Measurements from ENCODE around the gene RBPMS2. TPM values are rescaled to one million over a fixed set of nuclear protein-coding genes. Genes with fewer than 3 reads are reported as not detected.
A peak's percentile ranks its signal among the peaks of the same experiment; 100 is the strongest.

RBPMS2 gene
- total RNA-seq, 1 donor from 2014 or later, result 3.7 TPM

- H3K4me1 ChIP-seq, result peaks cover 14% of the 10 kb centered on the region
- no peak overlapping the region for H3K4me3 ChIP-seq
- H3K27ac ChIP-seq, result no peak overlapping the region
- H3K9me3 ChIP-seq, result no peaks in the 10 kb centered on the region
- no peaks in the 10 kb centered on the region for H3K27me3 ChIP-seq
- no peak for DNase-seq (ENCODE audit: extremely low spot score in 2 of 2)
- intact Hi-C loops (cut with DNase I), result no loop called here
- H3K36me3 ChIP-seq, result no peaks in the 10 kb centered on the region
- TF ChIP-seq POLR2A (IDR thresholded peaks at IDR 0.05) (no peak), POLR2AphosphoS5 (IDR thresholded peaks at IDR 0.05; ENCODE audit: insufficient read depth in 1 of 2, low read depth in 1 of 2) (no peak)
- TF ChIP-seq, protein P1, sequence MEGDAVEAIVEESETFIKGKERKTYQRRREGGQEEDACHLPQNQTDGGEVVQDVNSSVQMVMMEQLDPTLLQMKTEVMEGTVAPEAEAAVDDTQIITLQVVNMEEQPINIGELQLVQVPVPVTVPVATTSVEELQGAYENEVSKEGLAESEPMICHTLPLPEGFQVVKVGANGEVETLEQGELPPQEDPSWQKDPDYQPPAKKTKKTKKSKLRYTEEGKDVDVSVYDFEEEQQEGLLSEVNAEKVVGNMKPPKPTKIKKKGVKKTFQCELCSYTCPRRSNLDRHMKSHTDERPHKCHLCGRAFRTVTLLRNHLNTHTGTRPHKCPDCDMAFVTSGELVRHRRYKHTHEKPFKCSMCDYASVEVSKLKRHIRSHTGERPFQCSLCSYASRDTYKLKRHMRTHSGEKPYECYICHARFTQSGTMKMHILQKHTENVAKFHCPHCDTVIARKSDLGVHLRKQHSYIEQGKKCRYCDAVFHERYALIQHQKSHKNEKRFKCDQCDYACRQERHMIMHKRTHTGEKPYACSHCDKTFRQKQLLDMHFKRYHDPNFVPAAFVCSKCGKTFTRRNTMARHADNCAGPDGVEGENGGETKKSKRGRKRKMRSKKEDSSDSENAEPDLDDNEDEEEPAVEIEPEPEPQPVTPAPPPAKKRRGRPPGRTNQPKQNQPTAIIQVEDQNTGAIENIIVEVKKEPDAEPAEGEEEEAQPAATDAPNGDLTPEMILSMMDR (IDR thresholded peaks at IDR 0.05), result no peak
Observed at GRCh38 chr15:64780600-64781156, 5.3 kb upstream of the RBPMS2 start.

- intact Hi-C loops (cut with DNase I), result no loop called here
- H3K36me3 ChIP-seq, result no peaks in the 10 kb centered on the region
- TF ChIP-seq, protein P1 (IDR thresholded peaks at IDR 0.05), result no peak
- TF ChIP-seq POLR2A (IDR thresholded peaks at IDR 0.05) (no peak), POLR2AphosphoS5 (IDR thresholded peaks at IDR 0.05; ENCODE audit: insufficient read depth in 1 of 2, low read depth in 1 of 2) (no peak)
Observed at GRCh38 chr15:64779630-64780029, 4.2 kb upstream of the RBPMS2 start.

GRCh38 chr15:64779024-64779423 lies 3.6 kb upstream of the RBPMS2 start:
- Histone ChIP-seq H3K27me3 (no peaks in the 10 kb centered on the region), H3K4me3 (no peak overlapping the region), H3K36me3 (no peaks in the 10 kb centered on the region), H3K4me1 (peaks cover 14% of the 10 kb centered on the region), H3K27ac (no peak overlapping the region), H3K9me3 (no peaks in the 10 kb centered on the region)
- DNase-seq (ENCODE audit: extremely low spot score in 2 of 2), result no peak
- intact Hi-C loops (cut with DNase I), result no loop called here
- TF ChIP-seq POLR2AphosphoS5 (IDR thresholded peaks at IDR 0.05; ENCODE audit: insufficient read depth in 1 of 2, low read depth in 1 of 2) (no peak), POLR2A (IDR thresholded peaks at IDR 0.05) (no peak)
- TF ChIP-seq, protein P1 (IDR thresholded peaks at IDR 0.05), result no peak

More at GRCh38 chr15:64779630-64780029, 4.2 kb upstream of the RBPMS2 start:
- H3K9me3 ChIP-seq, result no peaks in the 10 kb centered on the region
- no peaks in the 10 kb centered on the region for H3K27me3 ChIP-seq
- peaks cover 14% of the 10 kb centered on the region for H3K4me1 ChIP-seq
- DNase-seq (ENCODE audit: extremely low spot score in 2 of 2), result no peak
- no peak overlapping the region for H3K4me3 ChIP-seq
- H3K27ac ChIP-seq, result no peak overlapping the region

- TF ChIP-seq POLR2A (IDR thresholded peaks at IDR 0.05), result no peak
- TF ChIP-seq, protein P1 (IDR thresholded peaks at IDR 0.05), result no peak
- no peak for TF ChIP-seq POLR2AphosphoS5 (IDR thresholded peaks at IDR 0.05; ENCODE audit: insufficient read depth in 1 of 2, low read depth in 1 of 2)
- H3K4me3 ChIP-seq, result peak overlapping the region; percentile 61 to 89
- peak overlapping the region; percentile 81 for H3K27ac ChIP-seq
- H3K27me3 ChIP-seq, result no peaks in the 10 kb centered on the region
- H3K4me1 ChIP-seq, result peaks cover 14% of the 10 kb centered on the region
- intact Hi-C loops (cut with DNase I), result no loop called here
- DNase-seq (ENCODE audit: extremely low spot score in 2 of 2), result no peak
- H3K36me3 ChIP-seq, result no peaks in the 10 kb centered on the region
- no peaks in the 10 kb centered on the region for H3K9me3 ChIP-seq
Observed at GRCh38 chr15:64776402-64776786, 1.0 kb upstream of the RBPMS2 start.

DNA sequence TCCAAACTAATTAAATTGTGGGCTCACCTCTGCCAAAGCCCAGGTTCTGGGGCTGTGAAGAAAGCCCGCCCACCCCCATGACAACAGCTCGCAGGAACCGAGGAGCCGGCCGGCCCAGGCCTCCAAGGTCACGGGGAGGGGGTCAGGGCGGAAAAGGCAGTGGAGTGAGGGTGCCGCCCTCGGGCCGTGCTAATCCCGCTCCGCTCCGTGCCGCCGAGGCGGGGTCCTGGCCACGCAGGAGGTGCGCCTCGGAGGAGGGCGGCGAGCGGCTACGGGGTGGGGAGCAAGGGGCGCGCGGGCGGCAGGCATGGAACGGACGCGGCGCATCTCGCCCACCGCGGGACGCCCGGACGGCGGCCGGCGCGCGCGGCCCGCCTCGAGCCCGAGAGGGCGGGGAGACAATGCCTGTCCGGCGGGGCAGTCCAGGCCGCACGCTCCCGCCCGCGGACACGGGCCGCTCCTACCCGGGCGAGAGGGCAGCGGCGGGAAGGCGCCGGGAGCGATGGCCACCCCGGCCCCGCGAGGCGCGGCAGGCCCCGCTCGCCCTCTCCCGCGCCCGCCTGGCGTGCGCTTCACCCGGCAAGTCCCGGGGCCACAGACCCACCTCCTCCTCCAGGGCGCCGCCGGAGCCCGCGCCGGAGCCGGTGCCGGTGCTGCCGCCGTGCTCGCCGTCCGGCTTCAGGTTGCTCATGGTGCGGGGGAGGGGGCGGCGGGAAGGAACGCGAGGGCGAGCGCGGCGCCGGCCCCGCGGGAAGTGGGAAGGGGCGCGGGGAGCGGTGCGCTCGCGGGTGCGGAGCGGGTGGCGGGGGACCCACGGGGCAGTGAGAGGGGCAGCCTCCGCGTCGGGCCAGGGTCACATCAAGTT lies 528 bp downstream of the RBPMS2 start:
- H3K4me1 ChIP-seq, result peaks cover 14% of the 10 kb centered on the region
- intact Hi-C loops (cut with DNase I), result no loop called here
- peak overlapping the region; percentile 61 to 89 for H3K4me3 ChIP-seq

More for the DNA sequence above, 528 bp downstream of the RBPMS2 start:
- TF ChIP-seq POLR2AphosphoS5 (IDR thresholded peaks at IDR 0.05; ENCODE audit: insufficient read depth in 1 of 2, low read depth in 1 of 2) (no peak), POLR2A (IDR thresholded peaks at IDR 0.05) (no peak)
- TF ChIP-seq, protein P1 (IDR thresholded peaks at IDR 0.05), result no peak
- H3K27me3 ChIP-seq, result no peaks in the 10 kb centered on the region
- no peaks in the 10 kb centered on the region for H3K36me3 ChIP-seq
- DNase-seq (ENCODE audit: extremely low spot score in 2 of 2), result no peak
- peak overlapping the region; percentile 74 for H3K27ac ChIP-seq
- no peaks in the 10 kb centered on the region for H3K9me3 ChIP-seq
